HG03045 (cell line): ENCODE measurements around the gene SLC39A7.

Source experiments
- ATAC-seq: cut with Tn5 transposase; IDR thresholded peaks from one replicate; pipeline ENCODE4 v1.9.1; 2021; ENCODE audit warnings: mild to moderate bottlenecking, moderate library complexity; ENCODE audit not compliant: unreplicated experiment

SLC39A7 gene, protein sequence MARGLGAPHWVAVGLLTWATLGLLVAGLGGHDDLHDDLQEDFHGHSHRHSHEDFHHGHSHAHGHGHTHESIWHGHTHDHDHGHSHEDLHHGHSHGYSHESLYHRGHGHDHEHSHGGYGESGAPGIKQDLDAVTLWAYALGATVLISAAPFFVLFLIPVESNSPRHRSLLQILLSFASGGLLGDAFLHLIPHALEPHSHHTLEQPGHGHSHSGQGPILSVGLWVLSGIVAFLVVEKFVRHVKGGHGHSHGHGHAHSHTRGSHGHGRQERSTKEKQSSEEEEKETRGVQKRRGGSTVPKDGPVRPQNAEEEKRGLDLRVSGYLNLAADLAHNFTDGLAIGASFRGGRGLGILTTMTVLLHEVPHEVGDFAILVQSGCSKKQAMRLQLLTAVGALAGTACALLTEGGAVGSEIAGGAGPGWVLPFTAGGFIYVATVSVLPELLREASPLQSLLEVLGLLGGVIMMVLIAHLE

GRCh38 chr6:33200219-33201146, at the start of gene SLC39A7, which contains the start of gene RXRB:
SLC39A7 (plus strand) TSS chr6:33200867; CDS start chr6:33201246, 379 bp downstream.
RXRB (minus strand) TSS chr6:33200665; CDS start chr6:33200476, 189 bp downstream.
- peak; percentile 50 for ATAC-seq

- ATAC-seq = no peak
Measured at GRCh38 chr6:33151050-33151449, 49.6 kb upstream of the SLC39A7 start.

DNA sequence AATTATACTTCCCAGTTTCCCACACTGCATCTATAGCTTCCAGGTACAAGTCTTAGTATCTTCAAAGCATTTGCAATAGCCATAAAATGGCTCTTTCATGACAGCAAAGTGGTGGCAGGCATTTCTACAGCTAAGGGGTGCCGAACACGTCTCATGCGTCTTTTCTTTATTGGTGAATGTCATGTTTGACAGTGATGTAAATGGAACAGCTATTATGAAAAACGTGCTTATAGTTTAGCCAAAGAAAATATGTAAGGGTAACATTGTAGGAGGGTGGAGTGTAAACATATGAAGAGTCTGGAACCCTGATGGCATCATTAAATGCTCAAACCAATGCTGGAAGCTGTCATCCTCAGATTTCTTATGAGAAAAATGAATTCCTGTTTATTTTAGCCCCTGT, 46.3 kb upstream of the SLC39A7 start:
- no peak for ATAC-seq

DNA sequence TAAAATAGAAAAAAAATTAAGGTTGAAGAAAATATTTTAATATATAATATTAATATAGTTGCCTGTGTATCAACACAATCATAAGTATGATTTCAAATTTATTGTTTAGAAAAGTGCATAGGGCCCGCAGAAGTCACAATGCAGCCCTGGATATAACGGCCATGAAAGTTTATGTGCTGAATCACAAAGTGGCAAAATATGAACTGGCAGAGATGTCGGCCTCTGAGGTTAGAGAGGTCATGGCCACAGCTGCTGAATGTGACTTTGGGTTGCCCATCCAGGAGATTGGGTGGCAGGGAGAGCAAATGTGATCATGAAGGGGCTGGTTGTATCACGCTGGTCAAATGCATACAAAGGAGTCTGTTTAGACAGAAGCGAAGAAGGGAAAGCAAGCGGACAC, 44.1 kb upstream of the SLC39A7 start:
- ATAC-seq = no peak

GRCh38 chr6:33156964-33157363, 43.7 kb upstream of the SLC39A7 start:
- ATAC-seq = no peak

GRCh38 chr6:33160096-33160495, 40.6 kb upstream of the SLC39A7 start:
- ATAC-seq = no peak

DNA sequence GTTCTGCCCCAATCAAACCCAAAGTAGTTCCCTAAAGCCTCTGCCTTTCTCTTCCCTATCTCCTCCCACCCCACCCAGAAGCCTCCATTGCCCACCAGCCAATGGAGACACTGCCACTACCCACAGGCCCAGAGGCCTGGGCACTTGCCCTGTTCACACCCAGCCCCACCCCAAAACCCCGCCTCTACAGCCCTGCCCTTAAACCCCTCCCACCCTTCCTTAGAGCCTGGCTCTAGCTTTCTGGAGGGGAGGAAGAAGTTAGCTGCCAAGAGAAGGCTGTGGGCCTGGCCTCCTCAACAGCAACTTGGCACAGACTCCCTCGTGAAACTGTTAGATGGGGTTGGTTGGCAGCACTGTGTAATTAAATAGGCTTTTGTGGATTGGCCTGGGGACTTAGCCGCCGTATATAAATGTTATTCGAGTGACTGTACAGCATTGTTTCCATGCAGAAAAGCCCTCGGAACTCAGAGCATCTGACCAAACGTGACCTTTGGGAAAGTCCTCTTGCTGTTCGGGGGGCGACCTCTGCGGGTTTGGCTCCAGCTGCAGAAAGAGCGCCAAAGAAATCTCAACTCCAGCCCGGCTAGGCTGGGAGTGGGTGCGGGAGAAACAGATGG, 39.8 kb upstream of the SLC39A7 start:
- ATAC-seq = no peak

DNA sequence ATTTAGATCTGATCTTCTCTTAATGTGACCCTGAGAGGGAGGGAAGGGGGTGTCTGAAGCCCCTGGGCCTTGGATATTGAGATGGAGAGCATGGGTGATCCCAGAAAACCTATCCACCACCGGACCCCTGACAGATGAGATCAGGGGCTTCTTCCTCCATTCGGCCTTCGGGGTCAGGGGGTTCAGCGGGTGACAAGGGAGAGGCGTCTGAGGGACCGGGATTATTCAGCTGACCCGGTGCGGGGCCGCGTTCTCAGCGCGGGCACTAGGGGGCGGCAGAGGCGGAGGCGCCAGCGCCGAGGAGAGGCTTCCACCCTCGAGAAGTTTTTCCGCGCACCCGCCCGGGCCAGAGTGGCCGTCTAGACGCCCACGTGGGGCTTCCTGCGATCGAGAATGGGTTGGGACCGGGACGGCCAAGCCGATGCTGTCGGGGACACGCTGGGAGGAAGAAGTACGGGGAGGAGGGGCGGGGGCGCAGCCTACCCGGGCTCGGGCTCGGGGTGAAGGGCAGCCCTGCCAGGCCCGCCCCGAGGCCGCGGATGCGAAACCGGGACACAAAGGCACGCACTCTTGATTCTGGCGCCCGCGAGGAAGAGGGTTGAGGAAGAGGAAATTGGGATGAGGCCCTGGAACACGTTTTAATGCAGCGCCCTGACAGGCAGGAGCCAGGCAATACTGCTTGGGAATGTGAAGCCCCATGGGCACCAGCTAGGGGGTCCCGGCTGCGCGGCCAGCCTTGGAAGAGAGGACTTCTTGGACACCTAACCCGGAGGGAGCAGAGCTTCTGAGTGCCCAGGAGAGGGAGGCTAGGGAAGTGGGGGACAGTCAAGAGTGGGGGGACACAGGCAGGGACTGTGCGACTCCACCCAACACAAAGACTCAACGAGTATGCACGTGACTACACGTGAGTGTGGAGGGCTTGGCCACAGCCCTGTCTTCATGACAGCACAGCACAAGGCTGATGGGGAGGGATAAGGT, 39.0 kb upstream of the SLC39A7 start:
- peak; percentile 53 for ATAC-seq

DNA sequence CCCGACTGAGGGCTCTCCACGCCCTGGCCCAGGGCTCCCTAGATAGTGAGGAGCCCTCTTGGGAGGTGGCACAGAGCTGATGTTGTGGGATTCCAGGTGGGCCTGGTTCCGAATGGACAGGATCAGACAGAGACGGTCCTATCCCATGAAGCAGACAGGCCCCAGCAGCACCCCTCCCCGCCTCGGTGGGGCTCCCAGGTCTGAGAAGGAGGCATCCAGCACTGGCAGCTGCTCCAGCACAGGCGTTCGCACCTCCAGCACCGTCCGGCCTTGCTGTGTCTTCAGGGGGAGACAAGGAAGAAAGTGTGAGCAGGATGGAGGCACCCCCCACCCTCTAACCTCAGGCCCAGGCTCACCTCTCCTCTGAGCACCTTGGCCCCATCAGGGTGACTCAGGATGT, 37.1 kb upstream of the SLC39A7 start:
- no peak for ATAC-seq

DNA sequence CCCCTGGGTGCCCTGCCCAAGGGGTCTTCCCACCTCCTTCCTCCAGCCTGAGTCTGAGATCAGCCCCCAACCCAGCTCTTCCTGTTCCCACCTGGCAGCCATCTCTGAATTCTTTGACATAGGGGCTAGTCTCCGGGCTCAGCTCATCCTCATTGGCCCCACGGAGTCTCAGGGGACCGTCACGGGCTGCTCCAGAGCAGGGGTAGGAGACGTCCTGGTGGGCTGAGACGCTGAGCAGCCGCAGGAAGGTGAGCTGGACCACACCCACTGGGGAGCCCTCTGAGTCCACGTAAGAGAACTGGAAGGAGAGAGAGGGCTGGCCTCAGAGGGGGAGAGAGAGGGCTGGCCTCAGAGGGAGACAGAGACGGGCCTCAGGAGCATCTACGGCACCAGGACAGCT, 36.5 kb upstream of the SLC39A7 start:
- no peak for ATAC-seq

GRCh38 chr6:33164665-33165373, 35.8 kb upstream of the SLC39A7 start:
- no peak for ATAC-seq

DNA sequence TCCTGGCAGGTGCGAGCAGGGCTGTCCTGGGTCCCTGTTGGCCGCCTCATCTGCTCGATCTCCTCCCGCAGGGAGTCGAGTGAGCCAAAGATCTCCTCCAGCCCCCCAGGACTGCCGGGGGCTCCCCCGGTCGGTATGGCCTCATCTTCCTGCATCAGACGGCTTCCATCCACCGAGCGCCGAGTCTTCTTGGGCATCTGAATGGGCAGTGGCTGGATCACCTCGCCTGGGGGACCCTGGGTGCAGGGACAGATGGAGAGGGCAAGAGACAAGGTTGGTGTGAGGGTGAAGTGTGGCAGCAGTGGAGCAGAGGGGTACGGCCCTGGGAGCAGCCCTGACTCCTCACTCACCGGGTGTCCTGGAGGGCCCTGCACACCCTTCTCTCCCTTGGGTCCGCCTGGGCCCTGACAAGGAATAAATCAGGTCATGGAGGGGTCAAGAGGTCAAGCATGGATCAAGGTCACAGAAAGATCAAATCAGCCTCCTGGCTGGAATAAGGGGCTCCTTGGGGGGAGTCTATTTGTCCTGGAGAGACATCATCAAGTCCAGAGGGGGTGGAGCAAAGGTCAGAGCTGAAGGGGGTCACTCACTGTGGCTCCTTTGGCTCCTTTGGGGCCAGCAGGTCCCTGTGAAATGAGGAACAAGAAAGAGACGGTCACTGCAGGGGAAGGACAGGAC, 34.9 kb upstream of the SLC39A7 start:
- ATAC-seq = no peak

GRCh38 chr6:33166363-33166762, 34.3 kb upstream of the SLC39A7 start:
- no peak for ATAC-seq

- ATAC-seq = no peak
Measured at GRCh38 chr6:33166811-33167210, 33.9 kb upstream of the SLC39A7 start.

GRCh38 chr6:33167374-33168283, 33.0 kb upstream of the SLC39A7 start:
- ATAC-seq = no peak

DNA sequence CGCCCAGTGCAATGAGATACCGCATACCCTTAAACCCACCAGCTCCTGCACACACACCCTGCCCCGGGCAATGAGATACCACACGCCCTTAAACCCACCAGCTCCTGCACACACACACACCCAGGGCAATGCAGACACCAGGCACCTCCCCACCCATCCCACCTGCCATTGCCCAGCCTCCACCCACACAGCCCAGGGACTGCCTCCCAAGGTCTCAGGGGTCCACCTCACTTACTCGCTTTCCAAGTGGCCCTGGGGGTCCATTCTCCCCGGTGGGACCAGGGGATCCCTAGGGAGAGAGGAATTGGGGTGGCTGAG, 32.4 kb upstream of the SLC39A7 start:
- ATAC-seq = no peak

- no peak for ATAC-seq
Measured at GRCh38 chr6:33168639-33169038, 32.0 kb upstream of the SLC39A7 start.
